ENCODE measurements around the gene ZNF407. TPM values are rescaled to one million over a fixed set of nuclear protein-coding genes. Genes with fewer than 3 reads are reported as not detected.

Gene ZNF407
- total and polyA plus RNA-seq, 4 donors: 1.3 to 21.1 (median 9.5) TPM

DNA sequence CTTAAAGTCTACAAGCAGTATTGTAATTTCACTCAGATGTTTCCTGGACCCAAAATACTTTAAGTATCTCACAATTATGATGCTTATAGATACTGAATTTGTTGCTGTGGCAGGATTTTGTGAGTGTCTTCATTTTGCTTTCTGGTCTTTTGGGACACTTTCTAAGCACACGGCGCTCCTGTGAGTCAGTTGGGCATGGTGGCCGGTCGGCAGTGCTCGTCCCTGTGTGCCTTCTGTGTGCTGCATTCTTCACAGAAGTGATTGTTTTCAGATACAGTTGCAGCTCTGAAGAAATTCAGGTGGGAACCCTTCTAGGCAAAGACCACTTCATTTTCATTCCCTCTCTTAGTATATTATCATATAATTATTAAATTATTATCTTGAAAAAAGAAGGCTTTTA lies 273.3 kb downstream of the ZNF407 start:
- no peaks in the 10 kb centered on the region for H3K27me3 ChIP-seq (ENCODE audit: control insufficient read depth in 1 of 2, insufficient read depth in 2 of 2, low read length in 1 of 2)

DNA sequence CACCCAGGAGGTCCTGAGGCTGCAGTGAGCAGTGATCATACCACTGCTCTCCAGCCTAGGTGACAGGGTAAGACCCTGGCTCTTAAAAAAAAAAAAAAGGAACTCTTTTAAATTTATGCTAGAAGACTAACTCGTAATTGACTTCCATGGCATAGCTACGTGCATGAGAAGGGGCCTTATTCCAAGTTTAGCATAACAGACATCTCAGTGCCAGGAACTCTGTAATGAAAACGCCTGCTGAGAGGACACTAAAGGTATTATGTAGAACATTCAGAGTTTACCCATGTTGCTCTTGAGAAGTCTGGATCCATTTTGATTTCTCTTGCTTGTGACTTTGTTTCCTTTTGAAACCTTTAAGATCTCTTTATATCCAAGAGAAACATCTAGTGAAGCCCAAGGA lies 276.0 kb downstream of the ZNF407 start:
- H3K4me1 ChIP-seq (ENCODE audit: control insufficient read depth in 1 of 2, insufficient read depth in 2 of 2, low read length in 2 of 2): peaks cover 0 to 4% of the 10 kb centered on the region in 2 donors
- 22 to 49% methylated on average over 3 of the region's 3 CpGs for WGBS, 2 donors
- H3K27me3 ChIP-seq (ENCODE audit: control insufficient read depth in 1 of 2, insufficient read depth in 2 of 2, low read length in 1 of 2): no peaks in the 10 kb centered on the region
- H3K9me3 ChIP-seq (ENCODE audit: control insufficient read depth, low read length): no peaks in the 10 kb centered on the region
- no peak overlapping the region for H3K4me3 ChIP-seq (ENCODE audit: low read length in 2 of 2)
- intact Hi-C loops (cut with DNase I): no loop called here
- ATAC-seq (ENCODE audit: low FRiP score) (no peak), DNase-seq (no peak)
- H3K27ac ChIP-seq (ENCODE audit: low read depth in 1 of 2, low read length in 2 of 2): no peak overlapping the region
- H3K36me3 ChIP-seq (ENCODE audit: control insufficient read depth in 1 of 2, insufficient read depth in 2 of 2, low read length in 1 of 2): no peaks in the 10 kb centered on the region

More for the DNA sequence above, 273.3 kb downstream of the ZNF407 start:
- DNase-seq: no peak
- WGBS, 2 donors: 94 to 95% methylated on average over 5 of the region's 5 CpGs
- no peak overlapping the region for H3K4me3 ChIP-seq (ENCODE audit: low read length in 2 of 2)
- no peaks in the 10 kb centered on the region for H3K9me3 ChIP-seq (ENCODE audit: control insufficient read depth, low read length)
- no peaks in the 10 kb centered on the region for H3K36me3 ChIP-seq (ENCODE audit: control insufficient read depth in 1 of 2, insufficient read depth in 2 of 2, low read length in 1 of 2)
- no peak for ATAC-seq (ENCODE audit: low FRiP score)
- H3K4me1 ChIP-seq (ENCODE audit: control insufficient read depth in 1 of 2, insufficient read depth in 2 of 2, low read length in 2 of 2): peaks cover 2 to 4% of the 10 kb centered on the region in 2 donors
- H3K27ac ChIP-seq (ENCODE audit: low read depth in 1 of 2, low read length in 2 of 2): no peak overlapping the region
- intact Hi-C loops (cut with DNase I): no loop called here

DNA sequence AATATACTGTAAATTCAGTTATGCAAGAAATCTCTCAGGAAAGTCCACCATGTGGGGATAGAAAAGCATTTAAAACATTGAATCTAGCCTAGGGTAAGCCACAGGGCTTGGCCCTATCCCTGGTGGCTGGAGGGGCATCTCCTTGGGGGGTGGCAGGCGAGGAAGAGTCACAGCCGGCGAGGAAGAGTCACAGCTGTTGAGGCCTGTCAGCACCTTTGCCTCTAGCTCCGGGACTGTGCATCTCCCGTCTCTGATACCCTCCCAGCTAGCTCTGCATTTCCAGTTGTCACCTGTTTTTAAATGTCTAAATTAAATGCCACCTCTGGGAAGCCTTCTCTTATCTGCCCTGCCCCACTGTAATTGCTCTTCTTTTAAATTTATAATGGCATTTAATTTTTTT lies 276.7 kb downstream of the ZNF407 start:
- H3K9me3 ChIP-seq (ENCODE audit: control insufficient read depth, low read length): no peaks in the 10 kb centered on the region
- peaks cover 0 to 4% of the 10 kb centered on the region in 2 donors for H3K4me1 ChIP-seq (ENCODE audit: control insufficient read depth in 1 of 2, insufficient read depth in 2 of 2, low read length in 2 of 2)
- H3K36me3 ChIP-seq (ENCODE audit: control insufficient read depth in 1 of 2, insufficient read depth in 2 of 2, low read length in 1 of 2): no peaks in the 10 kb centered on the region
- no peaks in the 10 kb centered on the region for H3K27me3 ChIP-seq (ENCODE audit: control insufficient read depth in 1 of 2, insufficient read depth in 2 of 2, low read length in 1 of 2)
- DNase-seq (no peak), ATAC-seq (ENCODE audit: low FRiP score) (no peak)
- no peak overlapping the region for H3K27ac ChIP-seq (ENCODE audit: low read depth in 1 of 2, low read length in 2 of 2)
- no peak overlapping the region for H3K4me3 ChIP-seq (ENCODE audit: low read length in 2 of 2)
- WGBS, 2 donors: 95 to 98% methylated on average over 5 of the region's 5 CpGs
- intact Hi-C loops (cut with DNase I): no loop called here

DNA sequence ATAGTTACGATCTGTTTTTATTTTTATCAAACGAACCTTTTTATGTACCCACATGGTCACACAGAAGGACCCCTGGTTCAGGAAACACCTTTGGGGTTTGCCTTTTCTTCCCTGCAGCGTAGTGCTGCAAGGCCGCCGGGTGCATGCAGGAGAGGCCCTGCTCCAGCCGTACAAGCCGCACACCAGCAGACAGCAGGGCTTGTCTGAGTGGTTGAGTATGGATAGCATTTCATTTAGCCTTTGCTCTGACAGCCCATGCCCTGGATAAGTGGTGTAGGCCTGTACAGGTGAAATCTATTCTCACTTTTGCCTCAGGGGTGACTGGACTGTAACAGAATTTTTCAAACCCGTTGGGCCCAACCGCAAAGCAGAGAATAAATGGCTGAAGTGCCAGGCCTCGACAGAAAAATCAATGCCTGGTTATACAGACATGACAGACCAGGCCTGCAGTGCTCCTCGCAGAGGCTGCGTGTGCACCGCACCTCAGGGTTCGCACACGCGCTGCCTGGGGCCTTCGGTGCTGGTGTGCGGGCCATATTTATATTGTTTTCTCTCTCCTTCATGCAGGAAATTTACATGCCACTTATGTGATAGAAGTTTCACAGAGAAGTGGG lies 279.1 kb downstream of the ZNF407 start:
- DNase-seq (no peak), ATAC-seq (ENCODE audit: low FRiP score) (no peak)
- intact Hi-C loops (cut with DNase I): no loop called here
- peaks cover 0 to 2% of the 10 kb centered on the region in 2 donors for H3K36me3 ChIP-seq (ENCODE audit: control insufficient read depth in 1 of 2, insufficient read depth in 2 of 2, low read length in 1 of 2)
- no peaks in the 10 kb centered on the region for H3K27me3 ChIP-seq (ENCODE audit: control insufficient read depth in 1 of 2, insufficient read depth in 2 of 2, low read length in 1 of 2)
- H3K4me1 ChIP-seq (ENCODE audit: control insufficient read depth in 1 of 2, insufficient read depth in 2 of 2, low read length in 2 of 2): no peaks in the 10 kb centered on the region
- H3K4me3 ChIP-seq (ENCODE audit: low read length in 2 of 2): no peak overlapping the region
- WGBS, 2 donors: 96 to 97% methylated on average over 18 of the region's 18 CpGs
- H3K27ac ChIP-seq (ENCODE audit: low read depth in 1 of 2, low read length in 2 of 2): no peak overlapping the region
- H3K9me3 ChIP-seq (ENCODE audit: control insufficient read depth, low read length): no peaks in the 10 kb centered on the region

DNA sequence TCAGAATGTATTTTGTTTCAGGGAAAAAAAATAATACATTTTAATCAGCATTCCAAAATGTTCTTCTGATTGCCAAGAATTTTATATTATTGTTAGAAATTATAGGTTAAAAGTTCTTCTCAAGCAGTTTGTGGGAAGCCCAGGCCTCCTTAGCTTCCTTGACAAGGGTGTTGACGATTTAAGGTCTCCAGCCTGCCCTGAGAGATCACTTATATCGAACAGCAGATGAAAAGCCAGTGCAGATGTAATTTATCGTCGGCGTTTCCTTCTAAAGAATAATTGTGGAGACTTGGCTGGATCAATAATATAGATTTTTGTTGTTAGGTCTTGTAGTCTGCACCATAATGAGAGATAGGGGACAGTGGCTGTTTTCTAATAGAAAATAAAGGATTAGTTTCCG lies 280.6 kb downstream of the ZNF407 start:
- H3K4me1 ChIP-seq (ENCODE audit: control insufficient read depth in 1 of 2, insufficient read depth in 2 of 2, low read length in 2 of 2): no peaks in the 10 kb centered on the region
- DNase-seq (no peak), ATAC-seq (ENCODE audit: low FRiP score) (no peak)
- no peak overlapping the region for H3K4me3 ChIP-seq (ENCODE audit: low read length in 2 of 2)
- peaks cover 0 to 7% of the 10 kb centered on the region in 2 donors for H3K36me3 ChIP-seq (ENCODE audit: control insufficient read depth in 1 of 2, insufficient read depth in 2 of 2, low read length in 1 of 2)
- intact Hi-C loops (cut with DNase I): no loop called here
- no peaks in the 10 kb centered on the region for H3K27me3 ChIP-seq (ENCODE audit: control insufficient read depth in 1 of 2, insufficient read depth in 2 of 2, low read length in 1 of 2)
- WGBS, 2 donors: 85 to 89% methylated on average over 6 of the region's 6 CpGs
- H3K27ac ChIP-seq (ENCODE audit: low read depth in 1 of 2, low read length in 2 of 2): no peak overlapping the region
- H3K9me3 ChIP-seq (ENCODE audit: control insufficient read depth, low read length): no peaks in the 10 kb centered on the region

DNA sequence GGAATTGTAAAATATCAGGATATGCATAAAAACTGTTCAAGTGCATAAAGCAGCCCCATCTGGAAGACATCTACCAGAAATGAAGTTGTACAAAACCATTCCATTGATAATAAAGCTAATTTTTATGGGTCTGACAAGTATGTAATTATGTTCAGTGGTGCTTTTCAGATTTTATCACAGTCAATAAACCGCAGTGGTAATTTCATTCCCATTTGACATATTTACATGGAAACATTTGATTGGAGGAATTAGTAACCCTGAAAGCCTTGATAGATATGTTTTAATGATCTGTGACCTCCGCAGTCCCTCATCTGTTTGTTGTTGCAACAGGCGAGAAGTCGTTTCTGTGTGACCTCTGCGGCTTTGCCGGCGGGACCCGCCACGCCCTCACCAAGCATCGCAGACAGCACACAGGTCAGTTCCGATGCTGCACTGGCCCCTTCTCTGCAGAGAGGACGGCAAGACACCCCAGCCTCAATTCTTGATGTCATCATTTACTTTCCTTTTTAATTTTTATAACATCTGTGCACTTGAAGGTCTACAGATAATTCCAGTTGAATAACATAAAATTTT lies 283.1 kb downstream of the ZNF407 start:
- intact Hi-C loops (cut with DNase I): no loop called here

DNA sequence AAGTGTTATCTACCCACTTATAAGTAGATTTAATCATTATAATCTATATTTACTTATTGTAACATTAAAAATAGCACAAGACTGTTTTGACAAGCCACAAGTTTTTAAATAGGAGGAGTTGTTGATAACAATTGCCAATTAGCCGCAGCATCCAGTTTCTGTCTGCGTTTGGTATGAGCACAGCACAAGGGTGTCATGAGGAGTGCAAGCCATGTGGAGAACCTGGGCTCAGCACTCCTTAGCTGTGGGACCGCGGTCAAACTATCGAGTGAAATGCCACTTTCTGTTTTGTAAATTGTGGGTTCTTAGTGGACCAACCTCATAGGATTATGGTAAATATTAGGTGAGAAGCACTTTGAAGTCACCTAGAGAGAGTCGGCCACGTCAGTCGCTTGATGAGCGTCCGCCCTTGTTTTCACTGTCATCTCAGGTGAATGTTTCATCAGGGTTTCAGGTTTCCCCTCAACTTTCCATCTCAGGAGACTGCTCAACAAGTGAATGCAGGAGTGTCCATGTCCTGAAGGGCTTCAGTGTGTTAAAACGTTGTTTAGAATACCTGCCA lies 294.5 kb downstream of the ZNF407 start:
- Histone ChIP-seq H3K27ac (ENCODE audit: low read depth in 1 of 2, low read length in 2 of 2) (no peak overlapping the region), H3K4me1 (ENCODE audit: control insufficient read depth in 1 of 2, insufficient read depth in 2 of 2, low read length in 2 of 2) (no peaks in the 10 kb centered on the region), H3K4me3 (ENCODE audit: low read length in 2 of 2) (no peak overlapping the region), H3K27me3 (ENCODE audit: control insufficient read depth in 1 of 2, insufficient read depth in 2 of 2, low read length in 1 of 2) (no peaks in the 10 kb centered on the region), H3K9me3 (ENCODE audit: control insufficient read depth, low read length) (no peaks in the 10 kb centered on the region), H3K36me3 (ENCODE audit: control insufficient read depth in 1 of 2, insufficient read depth in 2 of 2, low read length in 1 of 2) (peaks cover 0 to 6% of the 10 kb centered on the region in 2 donors)
- ATAC-seq (ENCODE audit: low FRiP score) (no peak), DNase-seq (no peak)
- intact Hi-C loops (cut with DNase I): loop anchor here in 1 of 2 donors (5.0 kb wide), 1 partner anchor 200 kb away; no protein-coding TSS in a partner anchor
- WGBS, 2 donors: 92 to 94% methylated on average over 11 of the region's 11 CpGs

More for the DNA sequence above, 283.1 kb downstream of the ZNF407 start:
- no peak for ATAC-seq (ENCODE audit: low FRiP score)
- no peaks in the 10 kb centered on the region for H3K4me1 ChIP-seq (ENCODE audit: control insufficient read depth in 1 of 2, insufficient read depth in 2 of 2, low read length in 2 of 2)
- peaks cover 0 to 9% of the 10 kb centered on the region in 2 donors for H3K36me3 ChIP-seq (ENCODE audit: control insufficient read depth in 1 of 2, insufficient read depth in 2 of 2, low read length in 1 of 2)
- H3K9me3 ChIP-seq (ENCODE audit: control insufficient read depth, low read length): no peaks in the 10 kb centered on the region
- WGBS, 2 donors: 71 to 75% methylated on average over 12 of the region's 12 CpGs
- no peak overlapping the region for H3K4me3 ChIP-seq (ENCODE audit: low read length in 2 of 2)
- H3K27me3 ChIP-seq (ENCODE audit: control insufficient read depth in 1 of 2, insufficient read depth in 2 of 2, low read length in 1 of 2): no peaks in the 10 kb centered on the region
- no peak overlapping the region for H3K27ac ChIP-seq (ENCODE audit: low read depth in 1 of 2, low read length in 2 of 2)
- DNase-seq: no peak

DNA sequence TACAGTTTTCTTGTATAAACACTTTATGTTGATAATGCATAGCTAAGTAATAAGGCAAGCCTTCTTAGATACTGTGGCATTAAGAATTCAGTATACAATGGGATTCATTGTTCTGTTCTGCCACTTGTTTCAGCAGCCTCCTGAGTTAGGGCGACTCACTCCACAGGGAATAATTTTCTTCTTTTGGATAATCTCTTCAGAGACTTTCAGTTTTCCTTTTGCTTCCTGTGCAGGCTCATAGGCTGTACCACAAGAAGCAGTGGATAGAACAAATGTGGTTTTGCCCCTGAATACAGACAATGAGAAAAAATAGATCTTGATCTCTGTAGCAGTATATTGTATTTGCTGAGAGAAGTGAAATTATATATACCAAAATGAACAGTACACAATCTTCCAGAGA lies 298.0 kb downstream of the ZNF407 start:
- ATAC-seq (ENCODE audit: low FRiP score) (no peak), DNase-seq (no peak)
- 72 to 82% methylated on average over 1 of the region's 1 CpG for WGBS, 2 donors
- no peaks in the 10 kb centered on the region for H3K9me3 ChIP-seq (ENCODE audit: control insufficient read depth, low read length)
- no peaks in the 10 kb centered on the region for H3K4me1 ChIP-seq (ENCODE audit: control insufficient read depth in 1 of 2, insufficient read depth in 2 of 2, low read length in 2 of 2)
- H3K27ac ChIP-seq (ENCODE audit: low read depth in 1 of 2, low read length in 2 of 2): no peak overlapping the region
- no peak overlapping the region for H3K4me3 ChIP-seq (ENCODE audit: low read length in 2 of 2)
- intact Hi-C loops (cut with DNase I): no loop called here
- H3K27me3 ChIP-seq (ENCODE audit: control insufficient read depth in 1 of 2, insufficient read depth in 2 of 2, low read length in 1 of 2): no peaks in the 10 kb centered on the region
- H3K36me3 ChIP-seq (ENCODE audit: control insufficient read depth in 1 of 2, insufficient read depth in 2 of 2, low read length in 1 of 2): peaks cover 2 to 5% of the 10 kb centered on the region in 2 donors

Measured in aorta (tissue), 5 donors.